A673 (cell line): ENCODE results near the gene TUBB. TPM values are rescaled to one million over a fixed set of nuclear protein-coding genes. Genes with fewer than 3 reads are reported as not detected.
"Not testable (repeated sequence)": the region's sequence is repeated elsewhere in the genome, so short reads cannot be mapped to it uniquely, and the experiment has no call there.

Experiments used
- BruUV-seq: library from RNA; stranded (reverse); fragments of 400-500 nt; replicated peaks from 2 replicates; lab custom pipeline; 2021; lab: Mats Ljungman, UMichigan
- CTCF ChIA-PET: fragments of 300-600 bp; sonication (Branson Sonifier 250); formaldehyde crosslinking; loops from one replicate; lab custom pipeline; 2022; ENCODE audit warnings: antibody characterized with exemption; lab: Charles Lee
- POLR2A ChIA-PET: fragments of 300-600 bp; sonication (Branson Sonifier 250); formaldehyde crosslinking; loops from one replicate; lab custom pipeline; 2022; ENCODE audit warnings: antibody characterized with exemption; ENCODE audit not compliant: low non-redundant PET; lab: Charles Lee
- DNase-seq: peaks from one replicate; pipeline ENCODE4 v3.0.0-alpha.2; 2015; ENCODE audit warnings: low spot score
- H3K27ac ChIP-seq: fragments of 200-600 bp; sonication (generic); 2 replicates; pipeline ENCODE4 v1.5.1; 2016; ENCODE audit warnings: mixed run types, low read depth, mild to moderate bottlenecking, mixed read lengths, antibody characterized with exemption, low read length; ENCODE audit not compliant: poor library complexity, severe bottlenecking
- H3K27me3 ChIP-seq: fragments of 200-600 bp; sonication (generic); replicated peaks from 2 replicates; pipeline ENCODE4 v1.6.1; 2017; ENCODE audit warnings: mixed run types, low read depth, mild to moderate bottlenecking, mixed read lengths, antibody characterized with exemption, low read length; ENCODE audit not compliant: insufficient read depth, poor library complexity
- H3K36me3 ChIP-seq: fragments of 200-600 bp; sonication (generic); 2 replicates; pipeline ENCODE4 v1.6.1; 2016; ENCODE audit warnings: mixed run types, mild to moderate bottlenecking, mixed read lengths, antibody characterized with exemption, low read length; ENCODE audit not compliant: insufficient read depth, poor library complexity, severe bottlenecking
- H3K4me1 ChIP-seq: fragments of 200-600 bp; sonication (generic); 2 replicates; pipeline ENCODE4 v1.6.1; 2017; ENCODE audit warnings: mixed run types, mild to moderate bottlenecking, mixed read lengths, antibody characterized with exemption, low read length; ENCODE audit not compliant: insufficient read depth, poor library complexity, severe bottlenecking
- H3K4me3 ChIP-seq: fragments of 200-600 bp; sonication (generic); 2 replicates; pipeline ENCODE4 v1.5.1; 2016; ENCODE audit warnings: low read depth, mixed run types, mild to moderate bottlenecking, mixed read lengths, low read length; ENCODE audit not compliant: poor library complexity, severe bottlenecking
- H3K9me3 ChIP-seq: fragments of 200-600 bp; sonication (generic); 2 replicates; pipeline ENCODE4 v1.6.1; 2016; ENCODE audit warnings: mixed run types, low read depth, mild to moderate bottlenecking, mixed read lengths, antibody characterized with exemption, low read length; ENCODE audit not compliant: poor library complexity, severe bottlenecking
- CTCF ChIP-seq: fragments of 300-800, 200-600 bp; sonication (generic); conservative IDR thresholded peaks from 2 replicates; pipeline ENCODE4 v1.5.1; 2017; ENCODE audit warnings: low read depth, mild to moderate bottlenecking, antibody characterized with exemption, low read length, moderate library complexity, mixed read lengths
- EZH2 ChIP-seq: fragments of 200-600 bp; sonication (generic); IDR thresholded peaks from 2 replicates; pipeline ENCODE4 v1.6.1; 2017; ENCODE audit warnings: borderline replicate concordance, low read depth, mild to moderate bottlenecking, mixed read lengths, antibody characterized with exemption, low read length; ENCODE audit not compliant: poor library complexity, severe bottlenecking
- intact Hi-C: fragments of 100-400 bp; cut with micrococcal nuclease; formaldehyde crosslinking; loops from one replicate; pipeline ENCODE4 v1.10.0; 2022; ENCODE audit not compliant: unreplicated experiment
- total RNA-seq: library from RNA; stranded (reverse); gene quantifications from 2 replicates; pipeline ENCODE4 v1.2.3, GENCODE V29; 2021

The TUBB gene
- total RNA-seq, 1 experiment from 2014 or later, result 1,936 TPM

DNA sequence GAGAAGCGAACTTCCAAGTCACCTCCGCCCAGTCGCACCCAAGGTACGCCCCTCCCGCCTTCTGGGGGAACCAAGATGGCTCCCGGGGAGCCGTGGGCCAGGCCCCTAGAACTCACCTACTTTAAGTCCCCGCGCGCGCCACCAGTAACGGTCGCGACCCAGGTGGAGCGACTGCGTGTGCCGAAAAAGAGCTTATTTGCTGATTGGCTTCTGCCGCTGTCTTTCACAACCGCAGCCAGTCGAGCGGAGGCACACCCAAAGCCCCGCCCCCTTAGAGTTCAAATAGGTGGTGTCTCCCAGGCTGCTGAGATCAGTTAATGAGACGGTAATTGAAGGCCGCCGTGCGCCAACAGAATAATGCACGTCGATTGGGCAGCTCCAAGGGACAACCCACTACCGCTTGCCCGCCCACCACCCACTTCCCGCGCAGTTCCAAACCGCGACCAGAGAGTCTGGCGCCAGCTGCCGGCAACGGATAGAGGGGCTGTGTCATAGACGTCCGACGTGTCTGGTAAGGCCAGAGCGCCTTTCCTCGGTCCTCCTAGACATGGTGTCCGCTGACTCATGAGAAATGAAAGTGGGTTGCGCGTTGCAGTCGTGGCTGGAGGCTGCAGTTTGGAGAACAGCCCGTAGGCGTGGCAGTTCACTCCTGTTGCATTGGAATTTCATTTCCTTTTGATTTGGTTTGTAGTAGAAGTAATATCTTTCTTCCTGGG, 2.9 kb upstream of the TUBB start, which contains the start of gene MDC1:
Gene MDC1, minus strand, starts transcription at position 153 of the 716 bp plus-strand sequence. CDS start 2,106 bp downstream, outside the sequence.
- H3K9me3 ChIP-seq, result no peaks in the 10 kb centered on the region
- intact Hi-C loops, result loop anchor here (1.0 to 2.0 kb wide), 2 partner anchors 26 to 100 kb away; partner anchors contain the start of genes MRPS18B, NRM and PPP1R10
- ChIA-PET POLR2A (interaction anchor here (0.6 to 1.0 kb wide), 5 partner anchors 10 to 164 kb away, joined by 3 to 4 read pairs (median 3); no protein-coding TSS in a partner anchor), CTCF (interaction anchor here (0.6 to 0.8 kb wide), 2 partner anchors 38 to 682 kb away, joined by 3 to 5 read pairs; no protein-coding TSS in a partner anchor)
- no TSS peak for BruUV-seq
- DNase-seq, result peak; percentile 100
- no peaks in the 10 kb centered on the region for H3K27me3 ChIP-seq
- peak within 1 kb of the TSS; percentile 50 for H3K4me3 ChIP-seq
- H3K27ac ChIP-seq, result peak within 1 kb of the TSS; percentile 94
- TF ChIP-seq CTCF (peak; percentile 24; the same call in 1 of the 2 replicates), EZH2 (no peak)
- H3K36me3 ChIP-seq, result peaks cover 38% of the 10 kb centered on the region
- H3K4me1 ChIP-seq, result peaks cover 19% of the 10 kb centered on the region

DNA sequence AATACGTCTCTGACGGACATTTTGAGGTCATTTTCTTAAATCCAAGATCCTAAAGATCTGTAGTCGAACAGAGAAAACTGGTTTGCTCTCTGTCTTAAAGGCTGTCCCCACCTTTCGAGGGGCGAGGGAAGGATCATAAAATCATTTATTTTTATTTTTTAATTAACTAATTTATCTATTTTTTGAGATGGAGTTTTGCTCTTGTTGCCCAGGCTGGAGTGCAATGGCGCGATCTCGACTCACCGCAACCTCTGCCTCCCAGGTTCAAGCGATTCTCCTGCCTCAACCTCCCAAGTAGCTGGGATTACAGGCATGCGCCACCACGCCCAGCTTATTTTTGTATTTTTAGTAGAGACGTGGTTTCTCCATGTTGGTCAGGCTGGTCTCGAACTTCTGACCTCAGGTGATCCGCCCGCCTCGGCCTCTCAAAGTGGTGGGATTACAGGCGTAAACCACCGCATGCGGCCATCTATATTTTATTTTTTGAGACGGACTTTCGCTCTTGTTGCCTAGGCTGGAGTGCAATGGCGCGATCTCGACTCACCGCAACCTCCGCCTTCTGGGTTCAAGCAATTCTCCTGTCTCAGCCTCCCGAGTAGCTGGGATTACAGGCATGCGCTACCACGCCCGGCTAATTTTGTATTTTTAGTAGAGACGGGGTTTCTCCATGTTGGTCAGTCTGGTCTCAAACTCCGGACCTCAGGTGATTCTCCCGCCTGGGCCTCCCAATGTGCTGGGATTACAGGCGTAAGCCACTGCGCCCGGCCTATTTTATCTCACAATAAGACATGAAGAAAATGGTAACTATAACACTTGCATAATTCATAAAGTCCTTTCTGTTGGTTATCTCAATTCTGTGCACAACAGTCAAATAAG, 2.1 kb upstream of the TUBB start:
- H3K9me3 ChIP-seq, DNase-seq, H3K27me3 ChIP-seq, CTCF ChIA-PET: not testable (repeated sequence)
- peaks cover 24% of the 10 kb centered on the region for H3K4me1 ChIP-seq
- H3K36me3 ChIP-seq, result peaks cover 39% of the 10 kb centered on the region
- intact Hi-C loops, result loop anchor here (1.0 to 2.0 kb wide), 2 partner anchors 27 to 101 kb away; partner anchors contain the start of genes MRPS18B, NRM and PPP1R10
- H3K4me3 ChIP-seq, result peak overlapping the region; percentile 50
- TF ChIP-seq CTCF, result 0 out of 2 replicates have a peak, but pooled peaks have one; percentile 0
- BruUV-seq, result TSS peak; percentile 40
- POLR2A ChIA-PET, result interaction anchor here (0.6 to 1.0 kb wide), 2 partner anchors 29 to 80 kb away, joined by 3 read pairs; no protein-coding TSS in a partner anchor
- H3K27ac ChIP-seq, result peak overlapping the region; percentile 94

DNA sequence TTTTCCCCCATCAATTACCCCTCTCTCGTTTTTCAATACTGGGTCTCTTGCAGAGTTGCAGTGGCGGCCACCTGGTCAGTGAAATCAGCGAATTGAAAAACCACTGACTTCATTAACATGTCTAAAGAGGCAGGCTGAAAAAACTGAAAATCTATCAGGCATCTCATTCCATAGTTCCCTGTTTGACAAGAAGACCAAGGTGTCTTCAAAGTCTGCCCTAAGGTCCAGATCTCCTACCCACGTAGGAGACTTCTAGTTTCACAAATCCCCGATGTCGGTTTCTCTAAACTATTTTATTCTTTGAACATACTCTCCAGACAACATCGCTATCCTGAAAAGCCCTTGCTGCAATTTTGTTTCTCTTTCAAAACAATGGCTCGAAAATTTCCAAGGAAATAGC, 796 bp upstream of the TUBB start:
- TF ChIP-seq CTCF (no peak), EZH2 (no peak)
- POLR2A ChIA-PET, result interaction anchor here (0.6 kb wide), 1 partner anchor 479 kb away, joined by 4 read pairs; no protein-coding TSS in a partner anchor
- CTCF ChIA-PET, result no interaction called here
- no peaks in the 10 kb centered on the region for H3K9me3 ChIP-seq
- H3K27ac ChIP-seq, result peak overlapping the region; percentile 98
- intact Hi-C loops, result no loop called here
- H3K27me3 ChIP-seq, result no peaks in the 10 kb centered on the region
- peak overlapping the region; percentile 94 for H3K4me3 ChIP-seq
- TSS peak; percentile 69 for BruUV-seq
- DNase-seq, result no peak
- peaks cover 39% of the 10 kb centered on the region for H3K36me3 ChIP-seq
- peaks cover 30% of the 10 kb centered on the region for H3K4me1 ChIP-seq
